Keratinocyte (primary cell): ENCODE data around the gene PHETA1. TPM values are rescaled to one million over a fixed set of nuclear protein-coding genes. Genes with fewer than 3 reads are reported as not detected.

Experiments
- DNase-seq: peaks from one replicate; pipeline ENCODE4 v3.0.0-alpha.2; 2011; ENCODE audit warnings: low read depth, missing footprints, low spot score
- FAIRE-seq: peaks from 2 replicates; lab custom pipeline; 2011; peaks lifted over from hg19 to GRCh38; lab: Jason Lieb, UNC
- H2AFZ ChIP-seq: 2 replicates; pipeline ENCODE4 v1.6.0; 2012; ENCODE audit warnings: low read length, control low read depth, inconsistent platforms; ENCODE audit not compliant: control insufficient read depth
- H3K27ac ChIP-seq: 2 replicates; pipeline ENCODE4 v1.5.1; 2011; ENCODE audit warnings: low read length; ENCODE audit not compliant: control insufficient read depth, insufficient read depth
- H3K27me3 ChIP-seq: 3 replicates; pipeline ENCODE4 v1.6.0; 2011; ENCODE audit warnings: low read length; ENCODE audit not compliant: control insufficient read depth, insufficient read depth; ENCODE audit errors: extremely low read depth
- H3K36me3 ChIP-seq, 2 experiments: 2 replicates in 1 of 2; 3 replicates in 1 of 2; pipeline ENCODE4 v1.5.1; 2011; ENCODE audit warnings: low read length in 2 of 2, mild to moderate bottlenecking in 1 of 2; ENCODE audit not compliant: control insufficient read depth in 2 of 2, insufficient read depth in 2 of 2; ENCODE audit errors: extremely low read depth in 1 of 2
- H3K4me1 ChIP-seq: 3 replicates; pipeline ENCODE4 v1.5.1; 2011; ENCODE audit warnings: low read length; ENCODE audit not compliant: control insufficient read depth, insufficient read depth; ENCODE audit errors: extremely low read depth
- H3K4me2 ChIP-seq: 3 replicates; pipeline ENCODE4 v1.6.0; 2011; ENCODE audit warnings: low read depth, low read length; ENCODE audit not compliant: control insufficient read depth, insufficient read depth; ENCODE audit errors: extremely low read depth
- H3K4me3 ChIP-seq, 3 experiments: fragments of 200-600 bp in 1 of 3; sonication (generic) in 1 of 3; 2 replicates in 2 of 3; 3 replicates in 1 of 3; pipeline ENCODE4 v1.5.1; 2011 to 2016; ENCODE audit warnings: low read length in 3 of 3, mild to moderate bottlenecking in 3 of 3, control low read depth in 2 of 3, inconsistent platforms in 1 of 3, low read depth in 1 of 3, mixed read lengths in 1 of 3, mixed run types in 1 of 3, moderate library complexity in 1 of 3; ENCODE audit not compliant: control insufficient read depth in 2 of 3, insufficient read depth in 2 of 3; ENCODE audit errors: extremely low read depth in 1 of 3
- H3K79me2 ChIP-seq: 2 replicates; pipeline ENCODE4 v1.6.0; 2012; ENCODE audit warnings: low read length; ENCODE audit not compliant: control insufficient read depth, insufficient read depth
- H3K9ac ChIP-seq: 3 replicates; pipeline ENCODE4 v1.6.0; 2011; ENCODE audit warnings: low read length; ENCODE audit not compliant: control insufficient read depth, insufficient read depth; ENCODE audit errors: extremely low read depth
- H3K9me1 ChIP-seq: 3 replicates; pipeline ENCODE4 v1.6.0; 2011; ENCODE audit warnings: low read length; ENCODE audit not compliant: control insufficient read depth, insufficient read depth; ENCODE audit errors: extremely low read depth
- H3K9me3 ChIP-seq: 2 replicates; pipeline ENCODE4 v1.5.1; 2012; ENCODE audit warnings: low read depth, low read length; ENCODE audit not compliant: control insufficient read depth
- H4K20me1 ChIP-seq: 3 replicates; pipeline ENCODE4 v1.6.0; 2011; ENCODE audit warnings: low read length; ENCODE audit not compliant: control insufficient read depth, insufficient read depth; ENCODE audit errors: extremely low read depth
- CTCF ChIP-seq, 3 experiments: IDR thresholded peaks in 1 of 3; conservative IDR thresholded peaks in 1 of 3; optimal IDR thresholded peaks in 1 of 3; 2 replicates in 2 of 3; 3 replicates in 1 of 3; pipeline versions ENCODE3 to v1.5.1; 2011; ENCODE audit warnings: low read length in 3 of 3, mild to moderate bottlenecking in 3 of 3, moderate library complexity in 2 of 3, control low read depth in 1 of 3, inconsistent platforms in 1 of 3; ENCODE audit not compliant: insufficient read depth in 2 of 3; ENCODE audit errors: extremely low read depth in 1 of 3
- EZH2 ChIP-seq: IDR thresholded peaks from one replicate; pipeline ENCODE4 v1.6.1; 2012; ENCODE audit warnings: inconsistent platforms, mild to moderate bottlenecking, low read length, moderate library complexity
- dilution Hi-C: fragments of 300-500 bp; cut with MboI; formaldehyde crosslinking; loops from one replicate; pipeline ENCODE4 v1.7.0; 2020; ENCODE audit warnings: low sequenced_read_pairs; ENCODE audit not compliant: extremely low pct_ligation_motif_present
- polyA plus RNA-seq, 5 experiments: library from polyadenylated mRNA; depleted of rRNA in 3 of 5; stranded (reverse) in 3 of 5; stranded (forward) in 1 of 5; unstranded in 1 of 5; fragments of >200 nt; gene quantifications; 1 replicate in 1 of 5; 2 replicates in 3 of 5; 3 replicates in 1 of 5; pipeline versions ENCODE4 v1.2.1 to v1.2.3, GENCODE V29; 2011 to 2012; ENCODE audit warnings: missing spikeins in 2 of 5, low read depth in 1 of 5, low replicate concordance in 1 of 5

Gene PHETA1
- polyA plus RNA-seq, 1 donor (not counting 4 experiments of a cell fraction or from before 2014, with no cell fraction given), result 1.7 TPM

GRCh38 chr12:111395336-111396187 lies 26.7 kb upstream of the PHETA1 start:
- H2AFZ ChIP-seq, result no peak overlapping the region
- dilution Hi-C loops, result no loop called here
- no peaks in the 10 kb centered on the region for H3K9me3 ChIP-seq
- DNase-seq (no peak), FAIRE-seq (no peak)
- no peaks in the 10 kb centered on the region for H3K79me2 ChIP-seq
- no peak overlapping the region for H3K27ac ChIP-seq
- no peak overlapping the region for H3K4me3 ChIP-seq
- H3K4me2 ChIP-seq, result no peak overlapping the region
- no peaks in the 10 kb centered on the region for H3K27me3 ChIP-seq
- H4K20me1 ChIP-seq, result no peaks in the 10 kb centered on the region
- no peak overlapping the region for H3K9ac ChIP-seq
- H3K9me1 ChIP-seq, result no peaks in the 10 kb centered on the region
- H3K36me3 ChIP-seq, result no peaks in the 10 kb centered on the region
- H3K4me1 ChIP-seq, result peaks cover 21% of the 10 kb centered on the region
- no peak for TF ChIP-seq CTCF (optimal IDR thresholded peaks at IDR 0.05 in 1 of 3, IDR thresholded peaks at IDR 0.05 in 1 of 3, conservative IDR thresholded peaks at IDR 0.05 in 1 of 3; ENCODE audit: extremely low read depth in 1 of 3, insufficient read depth in 2 of 3, low read length in 3 of 3)
- TF ChIP-seq EZH2, result no peak

GRCh38 chr12:111394480-111394879 lies 25.6 kb upstream of the PHETA1 start:
- H3K4me1 ChIP-seq, result peaks cover 21% of the 10 kb centered on the region
- dilution Hi-C loops, result no loop called here
- no peak overlapping the region for H3K27ac ChIP-seq
- H3K9me3 ChIP-seq, result no peaks in the 10 kb centered on the region
- H3K4me3 ChIP-seq, result no peak overlapping the region
- H3K36me3 ChIP-seq, result no peaks in the 10 kb centered on the region
- no peaks in the 10 kb centered on the region for H3K9me1 ChIP-seq
- H3K9ac ChIP-seq, result no peak overlapping the region
- FAIRE-seq, result no peak
- no peak overlapping the region for H2AFZ ChIP-seq
- no peak overlapping the region for H3K4me2 ChIP-seq
- no peaks in the 10 kb centered on the region for H4K20me1 ChIP-seq
- H3K27me3 ChIP-seq, result no peaks in the 10 kb centered on the region
- H3K79me2 ChIP-seq, result no peaks in the 10 kb centered on the region
- no peak for DNase-seq
- no peak for TF ChIP-seq EZH2
- no peak for TF ChIP-seq CTCF (optimal IDR thresholded peaks at IDR 0.05 in 1 of 3, IDR thresholded peaks at IDR 0.05 in 1 of 3, conservative IDR thresholded peaks at IDR 0.05 in 1 of 3; ENCODE audit: extremely low read depth in 1 of 3, insufficient read depth in 2 of 3, low read length in 3 of 3)
